ENCODE results near the gene PPP6R3. TPM values are rescaled to one million over a fixed set of nuclear protein-coding genes. Genes with fewer than 3 reads are reported as not detected.

Gene PPP6R3
- total and polyA plus RNA-seq, 2 of the 8 experiments (the other 6 are each of a cell fraction or from before 2014, with no cell fraction given) = 44.6 to 150 TPM

DNA sequence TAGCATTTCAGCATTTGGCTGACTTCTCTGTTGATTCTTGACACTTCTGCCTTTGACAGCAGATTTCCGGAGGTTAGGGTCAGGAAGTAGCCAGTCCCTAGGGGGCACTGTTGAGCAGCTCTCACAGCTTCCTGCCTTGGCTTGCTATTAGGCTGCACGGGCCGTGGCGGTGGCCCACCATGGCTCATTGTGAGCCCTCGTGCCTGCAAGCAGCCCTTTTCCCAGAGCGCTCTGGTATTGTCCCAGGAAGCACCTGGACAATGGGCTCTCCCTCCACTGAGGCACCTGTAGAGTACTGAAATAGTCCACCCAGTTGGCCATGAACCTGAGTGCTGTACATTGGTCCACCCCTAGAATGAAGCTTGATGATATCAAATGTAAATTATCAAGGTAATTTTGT, 123.5 kb downstream of the PPP6R3 start:
- H3K14ac ChIP-seq (ENCODE audit: insufficient read length) = no peak overlapping the region
- no peaks in the 10 kb centered on the region for H3K23me2 ChIP-seq (ENCODE audit: low read depth, low read length)
- peaks cover 0 to 11% of the 10 kb centered on the region in 2 experiments; a peak in 1 of 4 replicates for H3K79me2 ChIP-seq (ENCODE audit: control insufficient read depth in 1 of 2, insufficient read depth in 2 of 2, low read length in 2 of 2)
- no peak overlapping the region for H2BK120ac ChIP-seq (replicated peaks; ENCODE audit: low read depth, low read length)
- no peaks in the 10 kb centered on the region for H3K9me3 ChIP-seq (ENCODE audit: insufficient read depth in 2 of 2, low read depth in 1 of 2, low read length in 1 of 2)
- H3K4me1 ChIP-seq (replicated peaks in 1 of 4; ENCODE audit: control insufficient read depth in 3 of 4, insufficient read depth in 4 of 4, low read length in 3 of 4) = no peaks in the 10 kb centered on the region
- ChIA-PET CTCF (ENCODE audit: partially characterized antibody) (interaction anchor here (0.6 to 4.0 kb wide), 35 partner anchors 8 to 1337 kb away, joined by 3 to 28 read pairs (median 3); no protein-coding TSS in a partner anchor), POLR2A (ENCODE audit: partially characterized antibody) (interaction anchor here (1.2 kb wide), 1 partner anchor 10 kb away, joined by 4 read pairs; no protein-coding TSS in a partner anchor)
- 76% methylated on average over 6 of the region's 6 CpGs; no CpG with 5 or more reads in 1 of the 2 experiments for whole genome bisulfite sequencing, 2 experiments (ENCODE audit: extremely low coverage in 1 of 2, insufficient coverage in 1 of 2, insufficient read length in 1 of 2, insufficient replicate concordance in 2 of 2, low coverage in 1 of 2, low lambda C conversion rate in 2 of 2, missing lambda C conversion rate in 1 of 2)
- H3K23ac ChIP-seq (ENCODE audit: insufficient read length) = no peak overlapping the region
- peaks cover 0 to 4% of the 10 kb centered on the region in 2 experiments for H4K20me1 ChIP-seq (replicated peaks in 1 of 2; ENCODE audit: control insufficient read depth in 1 of 2, insufficient read depth in 2 of 2, low read length in 2 of 2)
- H4K8ac ChIP-seq (ENCODE audit: extremely low read depth, insufficient read depth, low read length) = no peak overlapping the region
- H3K27me3 ChIP-seq (replicated peaks in 1 of 4; ENCODE audit: control insufficient read depth in 3 of 4, extremely low read depth in 1 of 4, insufficient read depth in 3 of 4, low read length in 3 of 4) = no peaks in the 10 kb centered on the region
- peak; percentile 56 to 94 for DNase-seq (ENCODE audit: low read depth in 1 of 2, low spot score in 2 of 2)
- no peak overlapping the region for H3K4ac ChIP-seq (replicated peaks; ENCODE audit: insufficient read length, low read depth, low read length)
- no peak overlapping the region for H2BK5ac ChIP-seq (ENCODE audit: low read depth, low read length)
- no peak overlapping the region for H3K4me2 ChIP-seq (ENCODE audit: insufficient read depth in 1 of 2, low read depth in 2 of 2, low read length in 2 of 2)
- H3K4me3 ChIP-seq (ENCODE audit: extremely low read depth in 1 of 4, insufficient read depth in 2 of 4, low read depth in 3 of 4, low read length in 4 of 4) = no peak overlapping the region
- H3K9ac ChIP-seq (replicated peaks in 1 of 4; ENCODE audit: extremely low read depth in 1 of 4, low read depth in 3 of 4, low read length in 3 of 4) = no peak overlapping the region
- no peak overlapping the region for H2BK20ac ChIP-seq (ENCODE audit: low read length)
- H3K79me1 ChIP-seq (ENCODE audit: low read depth, low read length) = peaks cover 5% of the 10 kb centered on the region; the same call in 1 of the 2 replicates
- peaks cover 4 to 37% (median 23%) of the 10 kb centered on the region in 4 experiments; a peak in 7 of 8 replicates for H3K36me3 ChIP-seq (ENCODE audit: control insufficient read depth in 2 of 4, insufficient read depth in 4 of 4, low read length in 3 of 4)
- H3K27ac ChIP-seq (ENCODE audit: low read depth, low read length) = no peak overlapping the region
- no peak overlapping the region for H4K91ac ChIP-seq (replicated peaks; ENCODE audit: insufficient read length, low read length)
- no peak overlapping the region for H3K18ac ChIP-seq (ENCODE audit: extremely low read depth, low read length)
- no peak overlapping the region for H2BK12ac ChIP-seq (ENCODE audit: low read depth, low read length)
- peak; percentile 58 for FAIRE-seq
- H2AK5ac ChIP-seq (ENCODE audit: low read depth, low read length) = no peak overlapping the region
- no peak overlapping the region for H4K5ac ChIP-seq (ENCODE audit: insufficient read length, low read depth, low read length)
- no peak overlapping the region for H3K56ac ChIP-seq (replicated peaks; ENCODE audit: insufficient read length, low read depth, low read length)
- no peak overlapping the region for H2BK15ac ChIP-seq (ENCODE audit: low read length)
- H2AFZ ChIP-seq (ENCODE audit: low read length) = no peak overlapping the region
- TF ChIP-seq ZNF274 (IDR thresholded peaks at IDR 0.05; ENCODE audit: borderline replicate concordance, extremely low read depth, low read length) (no peak), CHD2 (IDR thresholded peaks at IDR 0.05; ENCODE audit: low read length) (no peak), CHD1 (IDR thresholded peaks at IDR 0.05; ENCODE audit: low read depth, low read length) (no peak), TAF1 (IDR thresholded peaks at IDR 0.05; ENCODE audit: low read depth, low read length) (no peak), RAD21 (IDR thresholded peaks at IDR 0.05 in 1 of 2, conservative IDR thresholded peaks at IDR 0.05 in 1 of 2; ENCODE audit: low read depth in 2 of 2, low read length in 2 of 2) (peak; percentile 72), SIN3A (conservative IDR thresholded peaks at IDR 0.05 in 1 of 2, IDR thresholded peaks at IDR 0.05 in 1 of 2; ENCODE audit: low read depth in 1 of 2, low read length in 2 of 2) (peak; percentile 65 to 83; a peak in 2 of 4 replicates), ASH2L (IDR thresholded peaks at IDR 0.05; ENCODE audit: low read length) (no peak), SAP30 (IDR thresholded peaks at IDR 0.05; ENCODE audit: insufficient read depth, insufficient replicate concordance, low read length) (no peak), USF2 (IDR thresholded peaks at IDR 0.05; ENCODE audit: low read length) (0 out of 2 replicates have a peak, but pooled peaks have one; percentile 27), GABPA (IDR thresholded peaks at IDR 0.05; ENCODE audit: borderline replicate concordance, insufficient read depth, low read length) (peak; percentile 38; the same call in 1 of the 2 replicates)
- TF ChIP-seq, protein P1, sequence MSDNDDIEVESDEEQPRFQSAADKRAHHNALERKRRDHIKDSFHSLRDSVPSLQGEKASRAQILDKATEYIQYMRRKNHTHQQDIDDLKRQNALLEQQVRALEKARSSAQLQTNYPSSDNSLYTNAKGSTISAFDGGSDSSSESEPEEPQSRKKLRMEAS (IDR thresholded peaks at IDR 0.05) = peak; percentile 48
